Mucosa of descending colon (tissue), 3 donors: ENCODE results near the gene ANO1. TPM values are rescaled to one million over a fixed set of nuclear protein-coding genes. Genes with fewer than 3 reads are reported as not detected.

Experiments used
- ATAC-seq: fragments of 200-7000 bp; cut with Tn5 transposase; one replicate; pipeline ENCODE4 v1.9.1; 2020; ENCODE audit warnings: mild to moderate bottlenecking, moderate library complexity
- DNase-seq, 3 donors: peaks; one replicate each; pipeline ENCODE4 v3.0.0-alpha.2; 2020
- H3K36me3 ChIP-seq: fragments of 200-600 bp; one replicate; pipeline ENCODE4 v1.8.0; 2021; ENCODE audit warnings: low read depth, mild to moderate bottlenecking
- H3K4me1 ChIP-seq: fragments of 200-600 bp; one replicate; pipeline ENCODE4 v1.8.0; 2021; ENCODE audit warnings: low read depth, mild to moderate bottlenecking
- H3K4me3 ChIP-seq: fragments of 200-600 bp; one replicate; pipeline ENCODE4 v1.8.0; 2021; ENCODE audit warnings: mild to moderate bottlenecking
- H3K9me3 ChIP-seq: fragments of 200-600 bp; one replicate; pipeline ENCODE4 v1.8.0; 2021; ENCODE audit warnings: mild to moderate bottlenecking
- intact Hi-C, 2 donors: fragments of 100-400 bp; cut with DNase I in 1 of 2; cut with micrococcal nuclease in 1 of 2; formaldehyde crosslinking; loops; one replicate each; pipeline versions ENCODE4 v1.11.0 to v1.11.1; 2022; cut with DNase I, micrococcal nuclease
- total RNA-seq, 3 donors: library from RNA; stranded (reverse); fragmentation: NEBNext Ultra II Directional in 2 of 3; extraction: Animal tissue kit (Norgen Biotek cat#: 25700) in 2 of 3; gene quantifications; one replicate each; pipeline versions ENCODE4 v1.2.1 to v1.2.4, GENCODE V29; 2021 to 2023
- TF ChIP-seq, protein P1 (sequence below): fragments of 200-600 bp; IDR thresholded peaks from one replicate; pipeline ENCODE4 v1.8.0; 2022; ENCODE audit warnings: antibody characterized with exemption, mild to moderate bottlenecking
- donor health status: DM: no; HTN: no; CAD: no; lungs with moderate emphysema.
- donor health status: DM: no; HTN: no; CAD: no.
- donor health status: DM: no; HTN: yes; CAD: no.

The ANO1 gene
- total RNA-seq, 3 donors from 2014 or later, result 10.7 to 26.6 (median 11.8) TPM

DNA sequence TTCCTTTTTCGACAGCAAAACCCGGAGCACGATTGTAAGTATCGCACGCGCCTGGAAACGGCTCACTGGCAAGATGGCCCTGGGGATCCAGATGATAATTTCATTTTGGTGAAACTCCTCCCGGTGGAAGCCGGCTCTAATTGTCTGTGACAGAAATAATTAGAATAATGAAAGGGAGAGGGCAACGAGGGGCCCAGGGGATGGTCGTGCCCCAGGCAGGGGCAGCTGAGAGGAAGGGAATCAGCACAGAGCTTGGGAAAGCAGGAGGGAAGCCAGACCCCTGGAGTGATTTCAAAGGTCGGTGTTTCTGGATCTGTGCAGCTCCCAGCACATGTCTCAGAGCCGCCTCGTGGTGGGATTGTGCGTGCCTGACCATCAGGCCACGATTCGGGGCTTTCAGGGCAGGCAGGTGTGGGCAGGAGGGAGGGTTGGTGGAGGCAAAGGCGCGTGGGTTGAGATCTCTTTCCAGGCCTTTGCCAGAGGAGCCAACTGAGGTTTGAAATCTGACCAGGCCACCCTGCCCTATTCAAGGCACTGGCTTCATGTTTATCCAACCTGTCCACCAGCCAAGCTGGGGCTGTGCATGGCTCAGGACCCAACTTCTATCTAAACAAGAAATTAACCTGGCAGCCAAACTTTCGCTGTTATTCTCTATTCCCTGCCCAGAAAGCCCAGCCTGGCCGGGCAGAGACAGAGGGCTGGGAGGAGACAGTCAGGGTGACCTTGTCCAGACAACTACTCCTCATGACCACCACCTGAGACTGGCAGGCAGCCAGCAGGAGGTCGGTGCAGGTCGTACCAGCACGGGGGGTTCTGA is 27.8 kb downstream of the ANO1 start:
- ATAC-seq, result no peak
- Histone ChIP-seq H3K36me3 (no peaks in the 10 kb centered on the region), H3K9me3 (no peaks in the 10 kb centered on the region), H3K4me1 (no peaks in the 10 kb centered on the region), H3K4me3 (no peak overlapping the region)
- DNase-seq, result peak in 1 of 3 donors; percentile 51
- TF ChIP-seq, protein P1, sequence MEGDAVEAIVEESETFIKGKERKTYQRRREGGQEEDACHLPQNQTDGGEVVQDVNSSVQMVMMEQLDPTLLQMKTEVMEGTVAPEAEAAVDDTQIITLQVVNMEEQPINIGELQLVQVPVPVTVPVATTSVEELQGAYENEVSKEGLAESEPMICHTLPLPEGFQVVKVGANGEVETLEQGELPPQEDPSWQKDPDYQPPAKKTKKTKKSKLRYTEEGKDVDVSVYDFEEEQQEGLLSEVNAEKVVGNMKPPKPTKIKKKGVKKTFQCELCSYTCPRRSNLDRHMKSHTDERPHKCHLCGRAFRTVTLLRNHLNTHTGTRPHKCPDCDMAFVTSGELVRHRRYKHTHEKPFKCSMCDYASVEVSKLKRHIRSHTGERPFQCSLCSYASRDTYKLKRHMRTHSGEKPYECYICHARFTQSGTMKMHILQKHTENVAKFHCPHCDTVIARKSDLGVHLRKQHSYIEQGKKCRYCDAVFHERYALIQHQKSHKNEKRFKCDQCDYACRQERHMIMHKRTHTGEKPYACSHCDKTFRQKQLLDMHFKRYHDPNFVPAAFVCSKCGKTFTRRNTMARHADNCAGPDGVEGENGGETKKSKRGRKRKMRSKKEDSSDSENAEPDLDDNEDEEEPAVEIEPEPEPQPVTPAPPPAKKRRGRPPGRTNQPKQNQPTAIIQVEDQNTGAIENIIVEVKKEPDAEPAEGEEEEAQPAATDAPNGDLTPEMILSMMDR, result no peak
- intact Hi-C loops, result no loop called here

DNA sequence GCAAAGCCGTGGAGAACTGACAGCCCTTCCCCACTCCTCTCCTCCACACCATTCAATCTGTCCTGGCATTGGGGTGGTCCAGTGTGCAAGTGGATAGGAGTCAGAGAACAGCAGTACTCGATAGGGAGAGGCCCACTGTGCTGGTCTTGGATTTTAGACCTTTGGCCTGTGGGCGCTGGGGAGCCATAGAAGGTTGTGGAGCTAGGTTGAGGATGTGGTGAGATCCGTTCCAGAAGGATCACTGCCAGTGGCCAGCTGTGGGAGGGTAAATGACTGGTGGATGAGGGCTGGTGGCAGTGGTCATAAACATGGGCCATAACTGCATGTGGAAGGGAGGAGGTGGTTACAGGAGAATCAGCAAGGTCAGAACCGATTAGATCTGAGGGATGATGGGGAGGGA is 28.6 kb downstream of the ANO1 start:
- TF ChIP-seq, protein P1, result no peak
- no peaks in the 10 kb centered on the region for H3K9me3 ChIP-seq
- intact Hi-C loops, result no loop called here
- no peaks in the 10 kb centered on the region for H3K36me3 ChIP-seq
- ATAC-seq (no peak), DNase-seq (peak in 1 of 3 donors; percentile 4)
- no peak overlapping the region for H3K4me3 ChIP-seq
- no peaks in the 10 kb centered on the region for H3K4me1 ChIP-seq

DNA sequence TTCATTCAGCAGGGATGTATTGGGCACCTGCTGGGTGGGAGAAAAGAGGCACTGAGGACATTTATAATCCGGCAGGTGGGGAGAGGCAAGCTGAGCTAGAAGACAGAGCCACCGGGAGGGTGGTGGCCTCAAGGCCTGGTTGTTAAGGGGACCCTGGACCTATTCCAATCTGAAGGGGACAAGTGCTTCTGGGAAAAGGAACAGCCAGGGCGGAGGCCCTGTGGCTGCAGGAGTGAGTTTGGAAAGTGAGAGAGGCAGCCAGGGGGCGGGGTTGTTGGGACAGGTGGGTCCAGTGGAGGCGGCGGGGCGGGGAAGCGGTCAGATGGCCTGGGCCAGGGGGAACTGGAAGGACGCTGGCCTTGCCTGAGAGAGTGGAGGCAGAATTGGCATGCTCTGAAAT is 29.1 kb downstream of the ANO1 start:
- intact Hi-C loops, result no loop called here
- no peaks in the 10 kb centered on the region for H3K9me3 ChIP-seq
- H3K4me3 ChIP-seq, result no peak overlapping the region
- peak in 1 of 3 donors; percentile 34 for DNase-seq
- TF ChIP-seq, protein P1, result no peak
- H3K36me3 ChIP-seq, result no peaks in the 10 kb centered on the region
- ATAC-seq, result no peak
- no peaks in the 10 kb centered on the region for H3K4me1 ChIP-seq

DNA sequence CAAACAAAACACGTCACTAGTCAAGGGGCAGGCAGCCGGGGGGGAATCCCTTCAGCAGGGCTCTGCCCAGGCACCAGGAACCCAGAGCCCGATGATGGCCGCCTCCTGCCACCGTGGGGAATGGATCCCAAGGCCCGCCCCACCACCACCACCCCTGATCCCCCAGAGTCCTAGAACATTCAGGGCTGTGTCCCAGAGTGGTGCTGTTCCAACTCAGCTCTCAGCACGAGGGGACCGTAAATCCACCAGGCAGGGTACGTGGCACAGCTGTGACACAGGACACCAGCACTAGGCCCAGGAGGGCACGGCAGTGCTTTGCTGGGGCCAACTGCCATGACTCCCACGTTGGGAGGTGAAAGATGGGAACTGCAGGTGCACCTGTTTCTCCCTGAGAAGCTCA is 29.6 kb downstream of the ANO1 start:
- Histone ChIP-seq H3K4me1 (no peaks in the 10 kb centered on the region), H3K4me3 (no peak overlapping the region), H3K9me3 (no peaks in the 10 kb centered on the region), H3K36me3 (no peaks in the 10 kb centered on the region)
- intact Hi-C loops, result no loop called here
- DNase-seq (peak in 1 of 3 donors; percentile 43), ATAC-seq (no peak)
- TF ChIP-seq, protein P1, result no peak

DNA sequence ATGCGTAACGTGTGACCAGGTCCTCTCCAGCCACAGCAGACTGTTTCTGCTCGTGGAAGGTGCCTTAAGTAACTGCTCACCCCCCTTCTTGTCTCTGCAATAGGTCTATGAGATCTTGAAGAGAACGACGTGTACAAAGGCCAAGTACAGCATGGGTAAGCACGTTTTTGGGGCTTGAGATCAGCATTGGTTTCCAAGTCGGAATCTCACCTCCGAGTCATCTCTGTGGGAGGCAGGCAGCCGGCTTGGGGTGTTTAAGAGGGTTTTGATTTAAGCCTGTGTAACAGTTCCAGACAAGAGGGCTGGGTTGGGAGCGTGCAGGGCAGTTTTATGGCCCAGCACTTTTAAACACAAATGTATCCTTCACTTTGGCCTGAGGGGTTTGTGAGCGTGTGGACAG is 30.1 kb downstream of the ANO1 start:
- Histone ChIP-seq H3K36me3 (no peaks in the 10 kb centered on the region), H3K9me3 (no peaks in the 10 kb centered on the region), H3K4me3 (no peak overlapping the region), H3K4me1 (no peaks in the 10 kb centered on the region)
- peak in 1 of 3 donors; percentile 17 for DNase-seq
- ATAC-seq, result no peak
- intact Hi-C loops, result no loop called here
- TF ChIP-seq, protein P1, result no peak
